K562 (cell line): Measurements from ENCODE around the gene SH3BP5L. TPM values are rescaled to one million over a fixed set of nuclear protein-coding genes. Genes with fewer than 3 reads are reported as not detected.

ENCODE experiments used
- CEBPG ChIP-seq, 3 experiments: fragments of 200-800 bp in 1 of 3; sonication (Bioruptor generic) in 1 of 3; sonication (generic) in 1 of 3; formaldehyde crosslinking in 1 of 3; IDR thresholded peaks in 2 of 3; conservative IDR thresholded peaks in 1 of 3; 2 replicates each; pipeline versions ENCODE4 v1.6.1 to v1.8.0; 2016 to 2022; ENCODE audit warnings: missing compliant biosample characterization in 2 of 3, missing genetic modification characterization in 2 of 3, mild to moderate bottlenecking in 1 of 3, missing genetic modification reagents in 1 of 3
- HNRNPH1 ChIP-seq: fragments of 200-400 bp; formaldehyde crosslinking; optimal IDR thresholded peaks from 2 replicates; pipeline ENCODE3; 2017; ENCODE audit warnings: low read depth, mild to moderate bottlenecking, low read length, moderate library complexity
- ILF3 ChIP-seq: fragments of 450-650 bp; IDR thresholded peaks from 2 replicates; pipeline ENCODE4 v1.6.1; 2018; ENCODE audit warnings: antibody characterized with exemption, mild to moderate bottlenecking, moderate library complexity, borderline replicate concordance
- NELFE ChIP-seq: IDR thresholded peaks from 2 replicates; pipeline ENCODE4 v1.6.1; 2011; ENCODE audit warnings: mild to moderate bottlenecking; ENCODE audit not compliant: insufficient read depth, insufficient read length
- POLR2B ChIP-seq: fragments of 450-650 bp; IDR thresholded peaks from 2 replicates; pipeline ENCODE4 v1.6.1; 2018; ENCODE audit warnings: low read depth; ENCODE audit not compliant: partially characterized antibody
- POLR2G ChIP-seq: fragments of 200-400 bp; formaldehyde crosslinking; IDR thresholded peaks from 2 replicates; pipeline ENCODE4 v1.6.1; 2017; ENCODE audit warnings: low read depth, mild to moderate bottlenecking, antibody characterized with exemption, low read length, moderate library complexity
- RBM17 ChIP-seq: fragments of 200-400 bp; formaldehyde crosslinking; IDR thresholded peaks from 2 replicates; pipeline ENCODE4 v1.6.1; 2017; ENCODE audit warnings: low read depth, mild to moderate bottlenecking, low read length, borderline replicate concordance
- SAFB ChIP-seq: fragments of 200-400 bp; formaldehyde crosslinking; IDR thresholded peaks from 2 replicates; pipeline ENCODE4 v1.6.1; 2017; ENCODE audit warnings: low read depth, low read length, borderline replicate concordance
- SMAD1 ChIP-seq: fragments of 150-350 bp; IDR thresholded peaks from 2 replicates; pipeline ENCODE4 v1.6.1; 2014; ENCODE audit warnings: low read length, low read depth; ENCODE audit not compliant: partially characterized antibody
- ZNF431 ChIP-seq: sonication (generic); formaldehyde crosslinking; IDR thresholded peaks from 2 replicates; pipeline ENCODE4 v1.8.0; 2022; ENCODE audit warnings: mild to moderate bottlenecking, missing genetic modification reagents
- ZNF699 ChIP-seq: fragments of 250-450 bp; sonication (Bioruptor Pico); IDR thresholded peaks from 2 replicates; pipeline ENCODE4 v1.8.0; 2021; ENCODE audit warnings: mild to moderate bottlenecking, moderate library complexity; ENCODE audit not compliant: insufficient replicate concordance
- polyA plus RNA-seq, 8 experiments: library from polyadenylated mRNA; depleted of rRNA in 4 of 8; stranded (reverse) in 5 of 8; unstranded in 3 of 8; fragments of >200 nt; fragmentation: Nextera tagmentation in 2 of 8; fragmentation: Illumina TruSeq in 1 of 8; extraction: Ambion mirVana in 2 of 8; extraction: Trizol in 1 of 8; gene quantifications; 2 replicates each; pipeline versions ENCODE4 v1.2.1 to v1.2.3, GENCODE V29; 2011 to 2014; ENCODE audit warnings: inconsistent platforms in 1 of 8, missing spikeins in 1 of 8
- total RNA-seq, 7 experiments: library from RNA; depleted of rRNA in 6 of 7; stranded (reverse); fragments of >200 nt in 6 of 7; fragmentation: Illumina TruSeq in 2 of 7; extraction: Trizol in 2 of 7; gene quantifications; 2 replicates each; pipeline versions ENCODE4 v1.2.1 to v1.2.3, GENCODE V29; 2011 to 2021; ENCODE audit warnings: low replicate concordance in 1 of 7
- TF ChIP-seq, protein P1 (sequence below): sonication (generic); formaldehyde crosslinking; IDR thresholded peaks from 2 replicates; pipeline ENCODE4 v1.8.1; 2023; ENCODE audit warnings: mild to moderate bottlenecking, missing genetic modification reagents
- TF ChIP-seq, protein P2 (sequence below): fragments of 250-450 bp; sonication (Bioruptor Pico); IDR thresholded peaks from 2 replicates; pipeline ENCODE4 v1.5.0; 2021; ENCODE audit warnings: mild to moderate bottlenecking, moderate library complexity
- TF ChIP-seq, protein P3 (sequence below): sonication (generic); formaldehyde crosslinking; IDR thresholded peaks from 2 replicates; pipeline ENCODE4 v1.8.1; 2023; ENCODE audit warnings: mild to moderate bottlenecking, missing genetic modification reagents, moderate library complexity
- TF ChIP-seq, protein P4 (sequence below): fragments of 450-650 bp; IDR thresholded peaks from 2 replicates; pipeline ENCODE4 v1.7.1; 2018; ENCODE audit warnings: mild to moderate bottlenecking, low read depth; ENCODE audit not compliant: partially characterized antibody

SH3BP5L gene
- total and polyA plus RNA-seq, 9 of the 15 experiments (the other 6 are each of a cell fraction or from before 2014, with no cell fraction given) = 1.9 to 26.5 (median 15.8) TPM

DNA sequence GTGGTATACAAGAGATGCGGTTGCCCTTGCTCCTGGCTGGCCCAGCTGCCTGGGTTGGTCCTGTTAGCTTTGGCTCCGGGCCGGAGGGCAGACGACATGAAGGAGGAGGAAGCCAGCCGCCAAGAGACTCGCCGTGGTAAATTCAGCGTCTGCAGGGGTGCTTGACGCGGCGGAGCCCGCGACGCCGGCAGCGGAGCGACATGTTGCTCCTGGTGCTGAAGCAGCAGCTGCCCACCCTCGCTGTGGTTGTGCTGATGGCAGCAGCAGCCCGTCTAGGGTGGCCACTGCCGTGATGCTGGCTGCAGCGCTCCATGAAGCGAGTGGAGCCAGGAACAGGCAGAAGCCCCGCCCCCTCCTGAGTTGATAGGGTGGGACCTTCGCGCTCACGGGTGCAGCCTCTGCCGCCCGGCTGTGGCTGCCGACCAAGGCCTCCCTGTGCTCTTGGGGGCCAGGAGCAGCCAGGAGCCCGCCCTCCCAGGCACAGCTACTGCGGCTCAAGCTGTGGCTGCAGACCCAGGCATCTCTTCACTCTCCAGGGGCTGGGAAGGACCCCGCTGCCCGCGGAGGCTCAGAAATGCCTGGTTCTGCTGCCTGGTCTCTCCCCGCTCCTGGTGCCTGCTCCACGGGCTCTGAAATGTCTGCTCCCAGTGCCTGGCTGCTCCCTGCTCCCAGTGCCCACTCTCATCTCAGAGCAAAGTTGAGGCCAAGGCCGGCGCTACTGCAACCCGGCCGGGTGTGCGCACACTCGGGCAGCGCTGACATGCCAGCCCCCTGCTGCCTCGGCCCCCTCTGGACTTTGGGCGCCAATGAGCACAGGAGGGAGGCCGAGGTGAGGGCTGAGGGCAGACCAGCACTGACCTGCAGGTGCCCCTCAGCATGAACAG, 37.5 kb upstream of the SH3BP5L start (continued):
- TF ChIP-seq, protein P1, sequence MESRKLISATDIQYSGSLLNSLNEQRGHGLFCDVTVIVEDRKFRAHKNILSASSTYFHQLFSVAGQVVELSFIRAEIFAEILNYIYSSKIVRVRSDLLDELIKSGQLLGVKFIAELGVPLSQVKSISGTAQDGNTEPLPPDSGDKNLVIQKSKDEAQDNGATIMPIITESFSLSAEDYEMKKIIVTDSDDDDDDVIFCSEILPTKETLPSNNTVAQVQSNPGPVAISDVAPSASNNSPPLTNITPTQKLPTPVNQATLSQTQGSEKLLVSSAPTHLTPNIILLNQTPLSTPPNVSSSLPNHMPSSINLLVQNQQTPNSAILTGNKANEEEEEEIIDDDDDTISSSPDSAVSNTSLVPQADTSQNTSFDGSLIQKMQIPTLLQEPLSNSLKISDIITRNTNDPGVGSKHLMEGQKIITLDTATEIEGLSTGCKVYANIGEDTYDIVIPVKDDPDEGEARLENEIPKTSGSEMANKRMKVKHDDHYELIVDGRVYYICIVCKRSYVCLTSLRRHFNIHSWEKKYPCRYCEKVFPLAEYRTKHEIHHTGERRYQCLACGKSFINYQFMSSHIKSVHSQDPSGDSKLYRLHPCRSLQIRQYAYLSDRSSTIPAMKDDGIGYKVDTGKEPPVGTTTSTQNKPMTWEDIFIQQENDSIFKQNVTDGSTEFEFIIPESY = peak; percentile 87
- TF ChIP-seq, protein P2, sequence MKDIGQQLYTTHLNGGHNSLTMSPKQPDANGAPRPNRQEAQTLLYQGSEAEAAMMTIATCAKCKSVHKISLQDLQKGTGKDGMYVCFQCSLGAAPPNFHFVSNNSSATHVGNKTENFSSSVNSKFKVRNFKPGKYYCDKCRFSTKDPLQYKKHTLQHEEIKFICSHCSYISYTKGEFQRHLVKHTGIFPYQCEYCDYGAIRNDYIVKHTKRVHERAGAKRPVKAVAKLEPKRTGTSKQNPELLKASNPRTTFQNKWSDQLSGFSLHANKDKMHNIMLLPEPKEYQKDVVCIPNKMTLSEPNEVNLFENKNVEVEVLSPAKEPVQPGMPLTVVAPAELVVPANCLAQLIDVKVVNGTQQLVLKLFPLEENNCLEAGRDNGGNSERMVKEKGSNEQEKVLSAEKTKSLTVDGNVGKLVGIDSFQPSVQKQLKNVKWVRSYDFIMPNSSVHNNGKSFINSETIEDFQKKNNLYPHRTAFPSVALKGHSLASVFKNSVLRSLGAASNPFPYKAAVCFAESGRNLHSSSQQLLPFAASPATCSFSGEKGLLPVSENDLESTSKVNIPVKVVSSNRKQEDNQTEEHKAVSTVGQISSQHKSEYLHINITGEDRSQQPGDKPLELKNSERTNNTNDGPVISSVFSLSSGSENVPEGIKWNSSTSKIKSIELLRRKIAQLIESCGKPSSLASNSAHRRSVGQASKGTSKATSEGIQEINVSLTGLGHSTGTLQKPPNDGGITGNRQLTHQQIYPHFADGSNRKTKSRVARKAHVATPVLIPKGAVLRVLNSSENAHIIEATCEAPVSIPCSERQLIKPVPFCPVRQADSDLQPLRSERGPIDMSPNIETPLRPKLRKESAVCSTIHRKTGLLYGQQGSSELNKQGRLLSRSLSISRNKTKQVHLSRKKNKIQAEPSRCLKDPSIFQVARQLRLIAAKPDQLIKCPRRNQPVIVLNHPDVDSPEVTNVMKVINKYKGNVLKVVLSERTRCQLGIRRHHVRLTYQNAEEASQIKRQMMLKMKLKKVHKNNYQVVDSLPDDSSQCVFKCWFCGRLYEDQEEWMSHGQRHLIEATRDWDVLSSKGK (CRISPR knock-in tag) = no peak
- TF ChIP-seq RBM17 = no peak
- TF ChIP-seq, protein P3, sequence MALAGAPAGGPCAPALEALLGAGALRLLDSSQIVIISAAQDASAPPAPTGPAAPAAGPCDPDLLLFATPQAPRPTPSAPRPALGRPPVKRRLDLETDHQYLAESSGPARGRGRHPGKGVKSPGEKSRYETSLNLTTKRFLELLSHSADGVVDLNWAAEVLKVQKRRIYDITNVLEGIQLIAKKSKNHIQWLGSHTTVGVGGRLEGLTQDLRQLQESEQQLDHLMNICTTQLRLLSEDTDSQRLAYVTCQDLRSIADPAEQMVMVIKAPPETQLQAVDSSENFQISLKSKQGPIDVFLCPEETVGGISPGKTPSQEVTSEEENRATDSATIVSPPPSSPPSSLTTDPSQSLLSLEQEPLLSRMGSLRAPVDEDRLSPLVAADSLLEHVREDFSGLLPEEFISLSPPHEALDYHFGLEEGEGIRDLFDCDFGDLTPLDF (CRISPR knock-in tag) = no peak
- TF ChIP-seq ILF3 = no peak
- TF ChIP-seq NELFE = no peak
- no peak for TF ChIP-seq CEBPG (CRISPR knock-in tag; IDR thresholded peaks at IDR 0.05)
- no peak for TF ChIP-seq CEBPG (tag; conservative IDR thresholded peaks at IDR 0.05 in 1 of 2, IDR thresholded peaks at IDR 0.05 in 1 of 2)
- TF ChIP-seq HNRNPH1 = no peak
- peak; percentile 81 for TF ChIP-seq POLR2G
- TF ChIP-seq, protein P4, sequence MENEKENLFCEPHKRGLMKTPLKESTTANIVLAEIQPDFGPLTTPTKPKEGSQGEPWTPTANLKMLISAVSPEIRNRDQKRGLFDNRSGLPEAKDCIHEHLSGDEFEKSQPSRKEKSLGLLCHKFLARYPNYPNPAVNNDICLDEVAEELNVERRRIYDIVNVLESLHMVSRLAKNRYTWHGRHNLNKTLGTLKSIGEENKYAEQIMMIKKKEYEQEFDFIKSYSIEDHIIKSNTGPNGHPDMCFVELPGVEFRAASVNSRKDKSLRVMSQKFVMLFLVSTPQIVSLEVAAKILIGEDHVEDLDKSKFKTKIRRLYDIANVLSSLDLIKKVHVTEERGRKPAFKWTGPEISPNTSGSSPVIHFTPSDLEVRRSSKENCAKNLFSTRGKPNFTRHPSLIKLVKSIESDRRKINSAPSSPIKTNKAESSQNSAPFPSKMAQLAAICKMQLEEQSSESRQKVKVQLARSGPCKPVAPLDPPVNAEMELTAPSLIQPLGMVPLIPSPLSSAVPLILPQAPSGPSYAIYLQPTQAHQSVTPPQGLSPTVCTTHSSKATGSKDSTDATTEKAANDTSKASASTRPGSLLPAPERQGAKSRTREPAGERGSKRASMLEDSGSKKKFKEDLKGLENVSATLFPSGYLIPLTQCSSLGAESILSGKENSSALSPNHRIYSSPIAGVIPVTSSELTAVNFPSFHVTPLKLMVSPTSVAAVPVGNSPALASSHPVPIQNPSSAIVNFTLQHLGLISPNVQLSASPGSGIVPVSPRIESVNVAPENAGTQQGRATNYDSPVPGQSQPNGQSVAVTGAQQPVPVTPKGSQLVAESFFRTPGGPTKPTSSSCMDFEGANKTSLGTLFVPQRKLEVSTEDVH = no peak
- peak; percentile 23 for TF ChIP-seq POLR2B
- TF ChIP-seq ZNF699 = no peak
- no peak for TF ChIP-seq SMAD1
- TF ChIP-seq ZNF431 (CRISPR knock-in tag) = no peak
- TF ChIP-seq SAFB = peak; percentile 32; the same call in 1 of the 2 replicates
